Epithelial cell of proximal tubule (primary cell): ENCODE measurements around the gene CRACR2A. TPM values are rescaled to one million over a fixed set of nuclear protein-coding genes. Genes with fewer than 3 reads are reported as not detected.
A peak's percentile ranks its signal among the peaks of the same experiment; 100 is the strongest.

Experiments
- DNase-seq: peaks from one replicate; pipeline ENCODE4 v3.0.0-alpha.2; 2011; ENCODE audit warnings: low read depth
- H3K4me3 ChIP-seq: 2 replicates; pipeline ENCODE4 v1.5.1; 2011; ENCODE audit warnings: low read depth, mild to moderate bottlenecking, low read length
- CTCF ChIP-seq: conservative IDR thresholded peaks from 2 replicates; pipeline ENCODE4 v1.5.1; 2012; ENCODE audit warnings: low read depth, mild to moderate bottlenecking, low read length
- total RNA-seq: library from RNA; depleted of rRNA; stranded (reverse); fragments of >200 nt; gene quantifications from 2 replicates; pipeline ENCODE4 v1.2.3, GENCODE V29; 2015

Gene CRACR2A
- 1.7 and 4.5 TPM in 2 replicates for total RNA-seq

- DNase-seq: no peak
- peak; percentile 44 for TF ChIP-seq CTCF
- peak within 1 kb of the TSS; percentile 57 for H3K4me3 ChIP-seq
Measured at GRCh38 chr12:3752741-3753486, at the start of gene CRACR2A. Gene CRACR2A, minus strand, starts transcription at chr12:3753109. Its CDS starts 56,110 bp downstream, at chr12:3696999.

DNA sequence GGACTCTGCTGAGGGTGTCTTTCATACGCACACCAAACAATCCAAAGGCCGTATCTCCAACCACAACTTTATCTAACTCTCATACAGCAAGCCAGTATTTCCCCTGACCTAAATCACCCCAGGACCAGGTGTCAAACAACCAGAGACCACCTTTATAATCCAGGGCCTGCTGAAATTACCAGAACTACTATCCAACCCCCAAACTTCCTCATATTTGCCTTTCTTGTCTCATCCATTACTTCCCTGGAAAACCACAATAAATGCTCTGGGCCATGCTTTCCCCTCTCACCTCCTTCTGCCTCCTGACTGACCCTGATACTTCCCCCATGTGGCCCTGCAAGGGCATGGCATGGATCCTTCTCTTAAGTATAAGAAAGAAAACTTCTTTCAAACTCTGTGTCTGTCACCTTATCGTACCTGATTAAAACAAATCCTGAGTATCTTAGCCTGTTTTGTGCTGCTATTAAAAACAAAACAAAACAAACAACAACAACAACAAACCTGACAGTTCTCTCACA is 44.7 kb upstream of the CRACR2A start:
- DNase-seq: no peak
- peak; percentile 22 for TF ChIP-seq CTCF
- H3K4me3 ChIP-seq: no peak overlapping the region

GRCh38 chr12:3795492-3796133 is 42.7 kb upstream of the CRACR2A start:
- no peak for TF ChIP-seq CTCF
- no peak overlapping the region for H3K4me3 ChIP-seq
- DNase-seq: no peak

GRCh38 chr12:3795066-3795465 is 42.2 kb upstream of the CRACR2A start:
- no peak for TF ChIP-seq CTCF
- DNase-seq: no peak

DNA sequence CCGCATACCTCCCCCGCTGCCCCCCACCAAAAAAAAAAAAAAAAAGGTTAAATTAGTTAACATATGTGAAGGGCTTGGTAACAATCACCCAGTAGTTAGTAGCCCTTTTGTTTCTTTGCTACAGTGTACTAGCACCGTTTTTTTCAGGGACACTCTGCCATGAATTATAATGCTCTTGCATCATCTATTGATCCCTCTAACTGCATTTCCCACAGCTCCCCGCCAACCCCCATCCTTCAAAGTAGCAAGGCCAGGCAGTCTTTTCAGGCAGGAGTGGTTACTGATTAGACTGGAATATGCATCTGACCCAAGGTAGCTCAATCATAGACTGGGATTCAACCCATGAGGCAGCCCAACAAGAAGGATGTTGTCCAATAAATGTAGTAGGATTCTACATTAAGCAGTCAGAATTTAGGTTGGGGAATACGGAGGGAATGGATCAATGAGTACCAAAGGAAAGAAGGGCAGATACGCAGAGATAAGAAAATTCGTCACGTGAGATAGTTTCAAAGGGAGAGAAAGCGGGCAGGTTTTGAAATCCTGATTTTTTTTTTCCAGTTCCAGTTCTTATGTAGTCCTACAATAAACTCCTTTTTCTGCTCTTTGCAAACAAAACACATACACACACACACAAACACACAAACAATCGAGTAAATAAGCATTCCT is 39.8 kb upstream of the CRACR2A start:
- H3K4me3 ChIP-seq: no peak overlapping the region
- TF ChIP-seq CTCF: no peak
- DNase-seq: no peak

More at GRCh38 chr12:3795066-3795465, 42.2 kb upstream of the CRACR2A start:
- H3K4me3 ChIP-seq: no peak overlapping the region

DNA sequence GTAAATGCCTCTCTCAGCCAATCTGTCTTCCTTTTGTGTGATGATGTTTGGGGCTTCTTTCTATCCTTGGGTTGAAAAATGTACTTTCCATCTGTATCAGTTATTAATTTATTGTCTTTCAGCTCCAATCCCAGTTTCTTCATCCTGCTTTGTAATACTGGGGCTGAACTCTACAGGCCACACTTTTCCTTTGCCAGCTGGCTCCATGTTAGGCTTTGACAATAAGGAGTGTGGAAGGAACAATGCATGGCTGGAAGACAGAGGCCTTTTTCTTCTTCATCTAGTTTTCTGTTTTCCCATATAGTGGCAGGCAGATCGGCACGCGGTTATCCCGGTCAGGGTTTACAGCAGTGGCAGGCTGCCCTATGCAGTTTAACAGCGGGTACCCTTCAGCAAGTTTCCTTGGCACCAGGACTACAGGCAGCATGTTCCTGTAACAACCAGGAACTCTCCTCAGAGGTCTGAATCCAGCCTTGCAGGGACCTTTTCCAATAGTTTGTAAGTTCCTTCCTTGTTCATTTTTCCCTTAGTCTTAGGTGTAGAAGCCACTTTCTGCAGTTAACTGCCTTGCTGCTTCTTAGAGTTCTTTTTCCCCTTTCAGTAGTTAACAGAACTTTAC is 38.5 kb upstream of the CRACR2A start:
- DNase-seq: no peak
- H3K4me3 ChIP-seq: no peak overlapping the region
- no peak for TF ChIP-seq CTCF
